Muscle layer of colon (tissue), 2 donors: ENCODE measurements around the gene KIAA0825.
"Not testable (repeated sequence)": the region's sequence is repeated elsewhere in the genome, so short reads cannot be mapped to it uniquely, and the experiment has no call there.

ENCODE experiments used
- H3K27ac ChIP-seq: one replicate; pipeline ENCODE4 v1.7.0; 2013; ENCODE audit warnings: low read depth, mild to moderate bottlenecking, low read length, moderate library complexity
- H3K27me3 ChIP-seq, 2 donors: one replicate each; pipeline ENCODE4 v1.7.0; 2013; ENCODE audit warnings: low read length in 2 of 2, mild to moderate bottlenecking in 2 of 2; ENCODE audit not compliant: insufficient read depth in 2 of 2, control insufficient read depth in 1 of 2
- H3K36me3 ChIP-seq: one replicate; pipeline ENCODE4 v1.7.0; 2013; ENCODE audit warnings: mild to moderate bottlenecking, low read length; ENCODE audit not compliant: insufficient read depth
- H3K4me1 ChIP-seq: one replicate; pipeline ENCODE4 v1.7.0; 2013; ENCODE audit warnings: mild to moderate bottlenecking, low read length; ENCODE audit not compliant: insufficient read depth
- H3K4me3 ChIP-seq, 2 donors: one replicate each; pipeline ENCODE4 v1.7.0; 2013; ENCODE audit warnings: low read length in 2 of 2, low read depth in 1 of 2, mild to moderate bottlenecking in 1 of 2, moderate library complexity in 1 of 2
- H3K9ac ChIP-seq: one replicate; pipeline ENCODE4 v1.7.0; 2013; ENCODE audit warnings: low read length
- H3K9me3 ChIP-seq: one replicate; pipeline ENCODE4 v1.7.0; 2013; ENCODE audit warnings: mild to moderate bottlenecking, low read length
- donor health status: abdominal sarcoma.
- donor health status: Adenocarcinoma of cecum.

The KIAA0825 gene

GRCh38 chr5:94575196-94575595 lies 43.2 kb downstream of the KIAA0825 start:
- Histone ChIP-seq H3K9me3 (no peaks in the 10 kb centered on the region), H3K27me3 (no peaks in the 10 kb centered on the region), H3K4me1 (no peaks in the 10 kb centered on the region), H3K27ac (no peak overlapping the region), H3K36me3 (no peaks in the 10 kb centered on the region), H3K9ac (no peak overlapping the region), H3K4me3 (no peak overlapping the region)

GRCh38 chr5:94573349-94573748 lies 45.1 kb downstream of the KIAA0825 start:
- not testable (repeated sequence) for H3K9ac ChIP-seq, H3K9me3 ChIP-seq, H3K27ac ChIP-seq, H3K27me3 ChIP-seq, H3K4me3 ChIP-seq, H3K36me3 ChIP-seq, H3K4me1 ChIP-seq

DNA sequence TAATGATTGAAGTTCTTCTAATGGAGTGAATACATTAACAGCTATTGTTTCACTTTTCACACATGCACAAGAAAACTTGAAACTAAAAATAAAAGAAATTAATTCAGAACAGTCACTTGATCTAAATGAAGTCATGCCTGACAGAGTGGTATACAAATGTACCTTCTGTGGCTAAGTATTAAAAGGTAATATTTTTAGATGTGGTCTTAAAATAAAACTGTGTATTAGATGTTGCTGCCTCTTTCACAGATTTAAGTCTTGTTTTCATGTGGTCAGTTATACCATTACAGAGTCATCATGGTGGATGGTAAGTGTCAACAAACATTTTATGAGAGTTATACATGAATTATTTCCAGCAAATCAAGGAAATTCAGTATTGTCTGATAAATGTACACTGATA lies 47.0 kb downstream of the KIAA0825 start:
- H3K27me3 ChIP-seq, result no peaks in the 10 kb centered on the region
- no peak overlapping the region for H3K27ac ChIP-seq
- no peaks in the 10 kb centered on the region for H3K36me3 ChIP-seq
- no peak overlapping the region for H3K9ac ChIP-seq
- no peaks in the 10 kb centered on the region for H3K4me1 ChIP-seq
- H3K4me3 ChIP-seq, result no peak overlapping the region
- no peaks in the 10 kb centered on the region for H3K9me3 ChIP-seq

DNA sequence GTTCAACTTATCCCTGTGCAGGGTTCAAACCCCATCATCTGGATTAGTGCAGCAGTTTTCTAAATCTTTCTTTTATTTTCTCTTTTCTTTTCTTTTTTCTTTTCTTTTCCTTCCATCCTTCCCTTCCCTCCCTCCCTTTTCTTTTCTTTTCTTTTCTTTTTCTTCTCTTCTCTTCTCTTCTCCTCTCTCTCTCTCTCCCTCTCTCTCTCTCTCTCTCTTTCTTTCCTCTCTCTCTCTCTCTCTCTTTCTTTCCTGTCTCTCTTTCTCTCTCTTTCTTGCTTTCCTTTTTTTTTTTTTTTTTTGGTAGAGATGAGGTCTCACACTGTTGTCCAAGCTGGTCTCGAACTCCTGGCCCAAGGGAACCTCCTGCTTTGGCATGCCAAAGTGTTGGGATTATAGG lies 53.6 kb downstream of the KIAA0825 start:
- Histone ChIP-seq H3K27me3 (no peaks in the 10 kb centered on the region), H3K4me3 (no peak overlapping the region), H3K4me1 (no peaks in the 10 kb centered on the region), H3K9me3 (no peaks in the 10 kb centered on the region), H3K27ac (no peak overlapping the region), H3K36me3 (no peaks in the 10 kb centered on the region), H3K9ac (no peak overlapping the region)

GRCh38 chr5:94562327-94562971 lies 56.0 kb downstream of the KIAA0825 start:
- no peak overlapping the region for H3K27ac ChIP-seq
- no peak overlapping the region for H3K4me3 ChIP-seq
- H3K27me3 ChIP-seq, result no peaks in the 10 kb centered on the region
- H3K9me3 ChIP-seq, result no peaks in the 10 kb centered on the region
- H3K4me1 ChIP-seq, result no peaks in the 10 kb centered on the region
- no peaks in the 10 kb centered on the region for H3K36me3 ChIP-seq
- H3K9ac ChIP-seq, result no peak overlapping the region

- Histone ChIP-seq H3K9ac (no peak overlapping the region), H3K4me1 (no peaks in the 10 kb centered on the region), H3K36me3 (no peaks in the 10 kb centered on the region), H3K27me3 (no peaks in the 10 kb centered on the region), H3K27ac (no peak overlapping the region), H3K4me3 (no peak overlapping the region), H3K9me3 (no peaks in the 10 kb centered on the region)
Measured at GRCh38 chr5:94558028-94558427, 60.4 kb downstream of the KIAA0825 start.

DNA sequence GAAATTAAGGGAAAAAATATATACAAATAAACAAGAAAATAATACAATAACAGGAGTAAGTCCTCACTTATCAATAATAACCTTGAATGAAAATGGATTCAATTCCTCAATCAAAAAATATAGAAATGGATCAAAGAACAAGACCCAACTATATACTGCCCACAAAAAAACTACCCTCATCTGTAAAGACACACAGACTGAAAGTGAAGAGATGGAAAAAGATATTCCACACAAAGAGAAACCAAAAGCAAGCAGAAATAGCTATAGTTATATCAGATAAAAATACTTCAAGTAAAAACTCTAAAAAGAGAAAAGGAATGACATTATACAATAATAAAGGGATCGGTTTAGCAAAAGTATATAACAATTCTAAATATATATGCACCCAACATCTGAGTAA lies 66.5 kb downstream of the KIAA0825 start:
- H3K36me3 ChIP-seq, result no peaks in the 10 kb centered on the region
- no peak overlapping the region for H3K27ac ChIP-seq
- no peaks in the 10 kb centered on the region for H3K9me3 ChIP-seq
- H3K9ac ChIP-seq, result no peak overlapping the region
- H3K4me3 ChIP-seq, result no peak overlapping the region
- no peaks in the 10 kb centered on the region for H3K27me3 ChIP-seq
- H3K4me1 ChIP-seq, result no peaks in the 10 kb centered on the region

DNA sequence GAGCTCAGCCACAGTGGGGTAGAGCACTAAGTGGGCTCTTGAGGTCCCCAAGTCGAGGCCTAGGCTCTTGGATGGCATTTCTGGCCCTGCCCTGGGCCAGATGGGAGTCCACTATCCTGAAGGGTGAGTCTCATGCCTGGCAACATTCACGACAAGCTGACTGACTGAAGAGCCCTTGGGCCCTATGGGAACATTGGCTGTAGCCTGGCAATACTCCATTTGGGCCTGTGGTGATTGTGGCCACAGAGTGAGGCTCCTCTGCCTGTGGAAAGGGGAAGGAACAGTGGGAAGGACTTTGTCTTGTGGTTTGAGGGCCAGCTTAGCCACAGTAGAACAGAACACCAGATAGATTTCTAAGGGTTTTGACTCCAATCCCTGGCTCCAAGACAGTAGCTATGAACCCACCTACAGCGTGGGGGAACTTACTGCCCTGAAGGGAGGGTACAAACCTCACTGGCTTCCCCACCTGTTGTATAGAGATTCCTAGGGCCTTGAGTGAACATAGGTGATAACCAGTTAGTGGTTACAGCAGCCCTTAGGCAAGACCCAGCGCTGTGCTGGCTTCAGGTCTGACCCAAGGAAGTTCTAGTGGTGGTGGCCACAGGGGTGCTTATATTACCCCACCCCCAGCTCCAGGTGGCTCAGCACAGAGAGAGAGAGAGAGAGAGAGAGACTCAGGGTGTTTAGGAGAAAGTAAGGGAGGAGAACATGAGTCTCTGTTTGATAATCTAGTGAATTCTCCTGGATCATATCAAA lies 72.4 kb downstream of the KIAA0825 start:
- Histone ChIP-seq H3K36me3 (no peaks in the 10 kb centered on the region), H3K9ac (no peak overlapping the region), H3K4me3 (no peak overlapping the region), H3K27ac (no peak overlapping the region), H3K4me1 (peaks cover 6% of the 10 kb centered on the region), H3K27me3 (no peaks in the 10 kb centered on the region), H3K9me3 (no peaks in the 10 kb centered on the region)

- Histone ChIP-seq H3K27me3 (no peaks in the 10 kb centered on the region), H3K4me1 (peaks cover 6% of the 10 kb centered on the region), H3K36me3 (no peaks in the 10 kb centered on the region), H3K4me3 (no peak overlapping the region), H3K9me3 (no peaks in the 10 kb centered on the region), H3K27ac (no peak overlapping the region), H3K9ac (no peak overlapping the region)
Measured at GRCh38 chr5:94544875-94545547, 73.4 kb downstream of the KIAA0825 start.

DNA sequence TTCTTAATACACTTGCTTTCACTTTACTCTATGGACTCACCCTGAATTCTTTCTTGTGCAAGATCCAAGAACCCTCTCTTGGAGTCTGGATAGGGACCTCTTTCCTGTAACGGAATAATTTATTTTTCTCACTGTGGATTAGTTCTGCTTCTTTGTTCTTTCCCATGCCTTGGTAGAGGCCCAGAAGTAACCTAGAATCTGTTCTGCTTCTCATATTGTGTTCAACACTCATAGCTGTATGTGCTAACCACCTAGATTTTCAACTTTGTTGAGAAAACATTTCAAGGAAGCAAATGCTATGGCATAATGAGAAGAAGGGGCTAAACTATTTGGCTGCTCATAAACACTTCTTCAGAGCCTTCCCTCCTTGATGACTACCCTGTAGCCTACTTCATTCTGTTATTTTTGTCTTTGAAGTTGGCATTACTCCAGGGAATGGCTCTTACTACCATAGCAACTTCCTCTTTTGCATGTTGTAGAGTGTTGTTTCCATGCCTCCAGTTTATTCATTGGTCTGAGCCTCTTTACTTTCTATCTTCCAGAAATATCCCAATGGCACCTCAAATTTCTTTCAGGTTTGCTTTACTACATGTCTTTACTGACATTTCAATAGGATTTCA lies 74.3 kb downstream of the KIAA0825 start:
- no peak overlapping the region for H3K9ac ChIP-seq
- H3K27ac ChIP-seq, result no peak overlapping the region
- H3K36me3 ChIP-seq, result no peaks in the 10 kb centered on the region
- peaks cover 6% of the 10 kb centered on the region for H3K4me1 ChIP-seq
- H3K27me3 ChIP-seq, result no peaks in the 10 kb centered on the region
- no peak overlapping the region for H3K4me3 ChIP-seq
- H3K9me3 ChIP-seq, result no peaks in the 10 kb centered on the region

GRCh38 chr5:94540856-94541494 lies 77.4 kb downstream of the KIAA0825 start:
- H3K27ac ChIP-seq, result no peak overlapping the region
- no peak overlapping the region for H3K4me3 ChIP-seq
- no peaks in the 10 kb centered on the region for H3K36me3 ChIP-seq
- H3K9ac ChIP-seq, result no peak overlapping the region
- no peaks in the 10 kb centered on the region for H3K9me3 ChIP-seq
- H3K27me3 ChIP-seq, result no peaks in the 10 kb centered on the region
- H3K4me1 ChIP-seq, result peaks cover 6% of the 10 kb centered on the region
